GM12873 (cell line): ENCODE data around the gene PHACTR3.

Experiments
- TF ChIP-seq, protein P1 (sequence below): IDR thresholded peaks from 2 replicates; pipeline ENCODE4 v1.5.1; 2012; ENCODE audit warnings: low read depth, mild to moderate bottlenecking, moderate library complexity, low read length, control low read depth; ENCODE audit not compliant: insufficient read depth; ENCODE audit errors: missing control alignments

The PHACTR3 gene

DNA sequence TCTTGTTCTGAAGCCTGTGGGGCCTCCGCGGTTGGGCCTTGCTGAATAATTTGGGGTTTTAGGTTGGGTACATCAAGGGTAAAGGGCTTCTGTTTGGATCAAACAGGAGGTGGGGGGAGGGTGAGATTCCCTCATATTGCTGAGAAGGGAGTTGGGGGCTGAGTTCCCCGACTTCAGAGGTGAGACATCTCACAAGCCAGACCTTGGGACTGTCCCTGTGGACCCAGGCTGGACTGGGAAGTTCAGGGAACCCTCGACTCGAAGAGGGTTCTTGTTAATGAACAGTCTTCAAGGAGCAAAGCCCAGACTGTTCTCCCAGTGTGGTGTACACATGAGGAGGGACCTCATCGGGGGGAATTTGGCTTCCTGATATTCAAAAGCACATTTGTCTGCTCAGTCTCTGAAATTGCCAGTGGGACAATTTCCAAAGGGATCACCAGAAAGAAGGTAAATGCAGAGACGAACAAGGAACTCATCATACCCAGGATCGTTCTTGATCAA is 210.6 kb downstream of the PHACTR3 start:
- TF ChIP-seq, protein P1, sequence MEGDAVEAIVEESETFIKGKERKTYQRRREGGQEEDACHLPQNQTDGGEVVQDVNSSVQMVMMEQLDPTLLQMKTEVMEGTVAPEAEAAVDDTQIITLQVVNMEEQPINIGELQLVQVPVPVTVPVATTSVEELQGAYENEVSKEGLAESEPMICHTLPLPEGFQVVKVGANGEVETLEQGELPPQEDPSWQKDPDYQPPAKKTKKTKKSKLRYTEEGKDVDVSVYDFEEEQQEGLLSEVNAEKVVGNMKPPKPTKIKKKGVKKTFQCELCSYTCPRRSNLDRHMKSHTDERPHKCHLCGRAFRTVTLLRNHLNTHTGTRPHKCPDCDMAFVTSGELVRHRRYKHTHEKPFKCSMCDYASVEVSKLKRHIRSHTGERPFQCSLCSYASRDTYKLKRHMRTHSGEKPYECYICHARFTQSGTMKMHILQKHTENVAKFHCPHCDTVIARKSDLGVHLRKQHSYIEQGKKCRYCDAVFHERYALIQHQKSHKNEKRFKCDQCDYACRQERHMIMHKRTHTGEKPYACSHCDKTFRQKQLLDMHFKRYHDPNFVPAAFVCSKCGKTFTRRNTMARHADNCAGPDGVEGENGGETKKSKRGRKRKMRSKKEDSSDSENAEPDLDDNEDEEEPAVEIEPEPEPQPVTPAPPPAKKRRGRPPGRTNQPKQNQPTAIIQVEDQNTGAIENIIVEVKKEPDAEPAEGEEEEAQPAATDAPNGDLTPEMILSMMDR: no peak

- TF ChIP-seq, protein P1: no peak
Measured at GRCh38 chr20:59816146-59816738, 211.9 kb downstream of the PHACTR3 start.

GRCh38 chr20:59817406-59817805 is 213.1 kb downstream of the PHACTR3 start:
- TF ChIP-seq, protein P1: no peak

- TF ChIP-seq, protein P1: no peak
Measured at GRCh38 chr20:59817846-59818615, 213.7 kb downstream of the PHACTR3 start.

- TF ChIP-seq, protein P1: no peak
Measured at GRCh38 chr20:59818911-59819310, 214.6 kb downstream of the PHACTR3 start.

- TF ChIP-seq, protein P1: no peak
Measured at GRCh38 chr20:59819496-59820203, 215.3 kb downstream of the PHACTR3 start.

- TF ChIP-seq, protein P1: no peak
Measured at GRCh38 chr20:59820204-59821041, 216.1 kb downstream of the PHACTR3 start.
